ENCODE measurements around the gene ART4. TPM values are rescaled to one million over a fixed set of nuclear protein-coding genes. Genes with fewer than 3 reads are reported as not detected.

Gene ART4
- polyA plus RNA-seq, 1 experiment = 0.12 TPM

GRCh38 chr12:14810167-14810952, 33.0 kb downstream of the ART4 start:
- TF ChIP-seq CTCF (IDR thresholded peaks at IDR 0.05; ENCODE audit: insufficient read depth, low read depth, low read length) = no peak
- ChIA-PET CTCF (interaction anchor here (0.6 to 2.8 kb wide), 10 partner anchors 8 to 411 kb away, joined by 3 to 19 read pairs (median 8); partner anchors contain the start of gene RERG), POLR2A (interaction anchor here (0.6 kb wide), 1 partner anchor 186 kb away, joined by 9 read pairs; no protein-coding TSS in a partner anchor)

GRCh38 chr12:14803830-14804160, 39.5 kb downstream of the ART4 start:
- H3K27me3 ChIP-seq (ENCODE audit: control insufficient read depth, insufficient read depth, low read length) = no peaks in the 10 kb centered on the region
- POLR2A ChIA-PET = interaction anchor here (0.5 to 1.8 kb wide), 6 partner anchors 11 to 192 kb away, joined by 3 to 10 read pairs (median 5); a partner anchor contains a TSS
- no peak for DNase-seq (ENCODE audit: low read depth)
- H3K36me3 ChIP-seq (ENCODE audit: control insufficient read depth, insufficient read depth, low read length) = 0 out of 2 replicates have a peak, but pooled peaks cover 2% of the 10 kb centered on the region
- CTCF ChIA-PET = interaction anchor here (1.2 to 2.6 kb wide), 3 partner anchors 9 to 423 kb away, joined by 3 to 15 read pairs (median 3); a partner anchor contains a TSS
- peak overlapping the region; percentile 100 for H3K4me3 ChIP-seq (ENCODE audit: low read depth, low read length)
- no peak for TF ChIP-seq CTCF (IDR thresholded peaks at IDR 0.05; ENCODE audit: insufficient read depth, low read depth, low read length)

More at GRCh38 chr12:14810167-14810952, 33.0 kb downstream of the ART4 start:
- Histone ChIP-seq H3K4me3 (ENCODE audit: low read depth, low read length) (no peak overlapping the region), H3K36me3 (ENCODE audit: control insufficient read depth, insufficient read depth, low read length) (no peaks in the 10 kb centered on the region), H3K27me3 (ENCODE audit: control insufficient read depth, insufficient read depth, low read length) (no peaks in the 10 kb centered on the region)
- DNase-seq (ENCODE audit: low read depth) = no peak

- Histone ChIP-seq H3K36me3 (ENCODE audit: control insufficient read depth, insufficient read depth, low read length) (peaks cover 4% of the 10 kb centered on the region; the same call in 1 of the 2 replicates), H3K4me3 (ENCODE audit: low read depth, low read length) (peak within 1 kb of the TSS; percentile 100), H3K27me3 (ENCODE audit: control insufficient read depth, insufficient read depth, low read length) (no peaks in the 10 kb centered on the region)
- POLR2A ChIA-PET = interaction anchor here (0.5 to 1.8 kb wide), 7 partner anchors 11 to 192 kb away, joined by 3 to 10 read pairs (median 3); a partner anchor contains a TSS
- DNase-seq (ENCODE audit: low read depth) = peak; percentile 99
- TF ChIP-seq CTCF (IDR thresholded peaks at IDR 0.05; ENCODE audit: insufficient read depth, low read depth, low read length) = no peak
- CTCF ChIA-PET = interaction anchor here (0.9 to 2.6 kb wide), 5 partner anchors 8 to 33 kb away, joined by 3 to 15 read pairs (median 4); a partner anchor contains a TSS
Observed at GRCh38 chr12:14803011-14803829, 40.1 kb downstream of the ART4 start, which contains the start of the genes C12orf60 and WBP11. C12orf60 (plus strand) TSS chr12:14803670; CDS start chr12:14822936, 19,266 bp downstream. WBP11 (minus strand) TSS chr12:14803478; CDS start chr12:14801383, 2,095 bp downstream.

GRCh38 chr12:14802721-14803010, 40.7 kb downstream of the ART4 start:
- ChIA-PET CTCF (interaction anchor here (0.9 to 2.6 kb wide), 5 partner anchors 9 to 33 kb away, joined by 3 to 15 read pairs (median 4); a partner anchor contains a TSS), POLR2A (interaction anchor here (0.6 to 1.8 kb wide), 3 partner anchors 27 to 32 kb away, joined by 3 to 10 read pairs (median 8); a partner anchor contains a TSS)
- no peak for TF ChIP-seq CTCF (IDR thresholded peaks at IDR 0.05; ENCODE audit: insufficient read depth, low read depth, low read length)
- no peak for DNase-seq (ENCODE audit: low read depth)
- H3K4me3 ChIP-seq (ENCODE audit: low read depth, low read length) = peak overlapping the region; percentile 100
- H3K36me3 ChIP-seq (ENCODE audit: control insufficient read depth, insufficient read depth, low read length) = peaks cover 4% of the 10 kb centered on the region; the same call in 1 of the 2 replicates
- H3K27me3 ChIP-seq (ENCODE audit: control insufficient read depth, insufficient read depth, low read length) = no peaks in the 10 kb centered on the region

All from BJ (cell line).